DOHH2 (cell line): ENCODE data around the gene TBC1D16.

Experiments
- H3F3A ChIP-seq: fragments of 200-600 bp; sonication (generic), shearing (Covaris generic); 2 replicates; pipeline ENCODE4 v1.6.0; 2016; ENCODE audit warnings: antibody characterized with exemption, mild to moderate bottlenecking; ENCODE audit not compliant: control insufficient read depth, insufficient read depth
- H3K27ac ChIP-seq: fragments of 200-600 bp; sonication (generic); 2 replicates; pipeline ENCODE4 v1.5.1; 2014; ENCODE audit warnings: low read depth, mild to moderate bottlenecking, low read length, moderate library complexity
- H3K27me3 ChIP-seq: fragments of 200-600 bp; sonication (generic); 2 replicates; pipeline ENCODE4 v1.6.1; 2014; ENCODE audit warnings: mild to moderate bottlenecking, low read length, mixed read lengths; ENCODE audit not compliant: control insufficient read depth
- H3K36me3 ChIP-seq: fragments of 200-600 bp; sonication (generic); 2 replicates; pipeline ENCODE4 v1.6.1; 2014; ENCODE audit warnings: mild to moderate bottlenecking, low read length, moderate library complexity, mixed read lengths; ENCODE audit not compliant: control insufficient read depth
- H3K4me1 ChIP-seq: fragments of 200-600 bp; sonication (generic); 2 replicates; pipeline ENCODE4 v1.6.1; 2014; ENCODE audit warnings: mild to moderate bottlenecking, low read length, mixed read lengths; ENCODE audit not compliant: control insufficient read depth
- H3K4me2 ChIP-seq: fragments of 200-600 bp; sonication (generic); 2 replicates; pipeline ENCODE4 v1.6.0; 2014; ENCODE audit warnings: mild to moderate bottlenecking, low read length, moderate library complexity
- H3K4me3 ChIP-seq: fragments of 200-600 bp; sonication (generic); 2 replicates; pipeline ENCODE4 v1.5.1; 2014; ENCODE audit warnings: mild to moderate bottlenecking, low read length, mixed read lengths
- H3K79me2 ChIP-seq: fragments of 200-600 bp; sonication (generic); 2 replicates; pipeline ENCODE4 v1.6.1; 2014; ENCODE audit warnings: mild to moderate bottlenecking, low read length, mixed read lengths; ENCODE audit not compliant: control insufficient read depth
- H3K9me2 ChIP-seq: fragments of 200-600 bp; sonication (generic); replicated peaks from 2 replicates; pipeline ENCODE4 v1.6.1; 2014; ENCODE audit warnings: mild to moderate bottlenecking, low read length, mixed read lengths; ENCODE audit not compliant: control insufficient read depth
- H3K9me3 ChIP-seq: fragments of 200-600 bp; sonication (generic); 2 replicates; pipeline ENCODE4 v1.6.1; 2014; ENCODE audit warnings: antibody characterized with exemption, low read length, mixed read lengths; ENCODE audit not compliant: control insufficient read depth, insufficient read depth
- H4K20me1 ChIP-seq: fragments of 200-600 bp; sonication (generic); 2 replicates; pipeline ENCODE4 v1.6.0; 2014; ENCODE audit warnings: low read depth, mild to moderate bottlenecking, antibody characterized with exemption, low read length, moderate library complexity; ENCODE audit not compliant: control insufficient read depth, insufficient read depth
- EZH2phosphoT487 ChIP-seq: fragments of 200-600 bp; sonication (generic); IDR thresholded peaks from 2 replicates; pipeline ENCODE4 v1.6.1; 2017; ENCODE audit warnings: borderline replicate concordance, mild to moderate bottlenecking, antibody characterized with exemption, low read length, moderate library complexity, mixed read lengths
- TF ChIP-seq, protein P1 (sequence below): fragments of 200-600 bp; sonication (generic); IDR thresholded peaks from one replicate; pipeline ENCODE4 v1.5.1; 2014; ENCODE audit warnings: antibody characterized with exemption, mild to moderate bottlenecking, low read depth, low read length; ENCODE audit not compliant: poor library complexity, severe bottlenecking

The TBC1D16 gene

DNA sequence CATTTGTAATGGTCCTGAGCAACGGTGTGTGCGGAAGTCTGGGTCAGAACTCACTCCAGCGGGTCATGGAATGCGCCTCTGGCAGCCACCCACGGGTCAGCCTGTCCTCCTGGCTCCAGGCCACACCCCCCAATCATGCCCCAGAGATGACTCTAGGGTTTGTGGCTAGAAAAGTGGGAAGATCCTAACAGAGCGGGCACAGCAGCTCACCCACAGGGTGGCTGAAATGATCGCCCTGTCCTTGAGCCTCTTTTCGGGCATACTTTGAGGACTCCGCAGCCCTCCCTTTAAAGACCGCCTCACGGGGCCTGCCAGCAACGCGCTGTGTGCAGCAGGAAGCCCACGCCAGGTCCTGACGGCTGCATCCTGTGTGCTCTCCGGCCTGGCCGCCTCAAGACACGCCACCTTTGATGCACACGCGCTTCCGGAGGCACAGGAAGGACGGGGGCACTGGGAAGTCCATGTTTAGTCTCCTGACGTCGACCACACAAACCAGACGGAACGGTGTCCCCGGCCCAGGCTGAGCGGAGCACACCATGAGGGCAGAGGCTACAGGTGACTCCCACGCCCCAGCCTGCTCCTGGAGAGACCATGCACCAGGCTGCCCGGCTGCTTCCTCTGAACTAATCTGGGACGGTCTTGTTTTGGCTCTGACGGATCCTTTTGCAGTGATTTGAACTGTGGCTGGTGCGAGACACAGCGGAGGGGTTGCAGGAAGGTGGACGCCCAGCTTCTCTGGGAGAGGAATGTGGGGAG, 92.9 kb downstream of the TBC1D16 start:
- H3K4me1 ChIP-seq, result peaks cover under 1% of the 10 kb centered on the region
- no peaks in the 10 kb centered on the region for H4K20me1 ChIP-seq
- no peak overlapping the region for H3K4me3 ChIP-seq
- H3K9me3 ChIP-seq, result no peaks in the 10 kb centered on the region
- H3F3A ChIP-seq, result no peaks in the 10 kb centered on the region
- TF ChIP-seq, protein P1, sequence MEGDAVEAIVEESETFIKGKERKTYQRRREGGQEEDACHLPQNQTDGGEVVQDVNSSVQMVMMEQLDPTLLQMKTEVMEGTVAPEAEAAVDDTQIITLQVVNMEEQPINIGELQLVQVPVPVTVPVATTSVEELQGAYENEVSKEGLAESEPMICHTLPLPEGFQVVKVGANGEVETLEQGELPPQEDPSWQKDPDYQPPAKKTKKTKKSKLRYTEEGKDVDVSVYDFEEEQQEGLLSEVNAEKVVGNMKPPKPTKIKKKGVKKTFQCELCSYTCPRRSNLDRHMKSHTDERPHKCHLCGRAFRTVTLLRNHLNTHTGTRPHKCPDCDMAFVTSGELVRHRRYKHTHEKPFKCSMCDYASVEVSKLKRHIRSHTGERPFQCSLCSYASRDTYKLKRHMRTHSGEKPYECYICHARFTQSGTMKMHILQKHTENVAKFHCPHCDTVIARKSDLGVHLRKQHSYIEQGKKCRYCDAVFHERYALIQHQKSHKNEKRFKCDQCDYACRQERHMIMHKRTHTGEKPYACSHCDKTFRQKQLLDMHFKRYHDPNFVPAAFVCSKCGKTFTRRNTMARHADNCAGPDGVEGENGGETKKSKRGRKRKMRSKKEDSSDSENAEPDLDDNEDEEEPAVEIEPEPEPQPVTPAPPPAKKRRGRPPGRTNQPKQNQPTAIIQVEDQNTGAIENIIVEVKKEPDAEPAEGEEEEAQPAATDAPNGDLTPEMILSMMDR, result no peak
- no peaks in the 10 kb centered on the region for H3K9me2 ChIP-seq
- H3K36me3 ChIP-seq, result no peaks in the 10 kb centered on the region
- no peak overlapping the region for H3K27ac ChIP-seq
- no peak overlapping the region for H3K4me2 ChIP-seq
- H3K27me3 ChIP-seq, result no peaks in the 10 kb centered on the region
- H3K79me2 ChIP-seq, result no peaks in the 10 kb centered on the region

DNA sequence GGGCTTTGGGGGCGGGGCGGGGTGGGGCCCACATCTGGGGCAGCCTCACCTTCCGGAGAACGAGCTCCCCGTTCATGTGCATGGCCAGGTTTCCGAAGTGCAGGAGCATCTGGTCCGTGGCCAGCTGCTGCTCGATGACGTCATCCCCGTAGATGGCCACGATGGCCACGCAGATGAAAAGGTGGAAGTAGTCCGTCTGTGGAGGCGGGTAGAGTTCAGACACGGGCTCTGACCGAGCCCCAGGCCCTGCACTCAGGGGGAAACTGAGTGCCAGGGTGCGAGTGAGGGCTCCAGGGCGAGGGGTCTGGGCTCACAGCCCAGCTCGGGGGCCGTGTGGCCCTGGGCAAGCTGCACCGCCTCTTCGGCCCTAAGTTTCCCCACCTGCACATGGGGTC, 93.7 kb downstream of the TBC1D16 start:
- no peaks in the 10 kb centered on the region for H3K79me2 ChIP-seq
- no peaks in the 10 kb centered on the region for H3K9me2 ChIP-seq
- H3K9me3 ChIP-seq, result no peaks in the 10 kb centered on the region
- peaks cover 8% of the 10 kb centered on the region for H3K4me1 ChIP-seq
- H3K4me2 ChIP-seq, result no peak overlapping the region
- no peak for TF ChIP-seq EZH2phosphoT487
- TF ChIP-seq, protein P1, result no peak
- no peaks in the 10 kb centered on the region for H3K27me3 ChIP-seq
- no peak overlapping the region for H3K4me3 ChIP-seq
- H3F3A ChIP-seq, result no peaks in the 10 kb centered on the region
- no peaks in the 10 kb centered on the region for H3K36me3 ChIP-seq
- no peaks in the 10 kb centered on the region for H4K20me1 ChIP-seq
- H3K27ac ChIP-seq, result no peak overlapping the region

GRCh38 chr17:79941088-79942010, 94.3 kb downstream of the TBC1D16 start:
- no peak overlapping the region for H3K27ac ChIP-seq
- no peaks in the 10 kb centered on the region for H3K79me2 ChIP-seq
- H3K4me1 ChIP-seq, result peaks cover 14% of the 10 kb centered on the region
- H3K4me2 ChIP-seq, result no peak overlapping the region
- TF ChIP-seq, protein P1, result no peak
- no peak for TF ChIP-seq EZH2phosphoT487
- no peaks in the 10 kb centered on the region for H3K36me3 ChIP-seq
- no peak overlapping the region for H3K4me3 ChIP-seq
- no peaks in the 10 kb centered on the region for H3K27me3 ChIP-seq
- no peaks in the 10 kb centered on the region for H3F3A ChIP-seq
- H4K20me1 ChIP-seq, result no peaks in the 10 kb centered on the region
- H3K9me2 ChIP-seq, result no peaks in the 10 kb centered on the region
- no peaks in the 10 kb centered on the region for H3K9me3 ChIP-seq
